Activated CD8-positive, alpha-beta memory T cell treated with anti-CD3 and anti-CD28 coated beads, Interleukin-2, amount 10 ng/mL, durations not matched to agents 7 days and 5 days (primary cell): ENCODE results near the gene PRPF19. TPM values are rescaled to one million over a fixed set of nuclear protein-coding genes. Genes with fewer than 3 reads are reported as not detected.

Experiments used
- ATAC-seq: fragments of 150-1000 bp; cut with Tn5 transposase; one replicate; pipeline ENCODE4 v1.10.0; 2021; ENCODE audit warnings: moderate library complexity
- CTCF ChIA-PET: fragments of 350-600 bp; sonication (Branson Sonifier 250); formaldehyde crosslinking; loops from one replicate; lab custom pipeline; 2021; ENCODE audit warnings: antibody characterized with exemption; lab: Charles Lee
- DNase-seq: peaks from one replicate; pipeline ENCODE4 v3.0.0-alpha.2; 2020
- H3K27ac Mint-ChIP-seq: one replicate; pipeline ENCODE4 v1.8.0; 2021; ENCODE audit warnings: mild to moderate bottlenecking, mixed read lengths
- H3K27me3 Mint-ChIP-seq: one replicate; pipeline ENCODE4 v1.8.0; 2021; ENCODE audit warnings: mixed read lengths
- H3K36me3 Mint-ChIP-seq: one replicate; pipeline ENCODE4 v1.8.0; 2021; ENCODE audit warnings: mild to moderate bottlenecking, mixed read lengths
- H3K4me1 Mint-ChIP-seq: one replicate; pipeline ENCODE4 v1.8.0; 2021; ENCODE audit warnings: mixed read lengths
- H3K4me3 Mint-ChIP-seq: one replicate; pipeline ENCODE4 v1.8.0; 2021; ENCODE audit warnings: mild to moderate bottlenecking, moderate library complexity, mixed read lengths
- H3K9me3 Mint-ChIP-seq: one replicate; pipeline ENCODE4 v1.8.0; 2022; ENCODE audit warnings: low read depth, mixed read lengths
- total RNA-seq, 2 experiments: library from RNA; stranded (reverse); gene quantifications; one replicate each; pipeline ENCODE4 v1.2.3, GENCODE V29; 2021

PRPF19 gene
- 100 to 1,000 TPM; 125 to 144 TPM for total RNA-seq

- Mint-ChIP-seq H3K27ac (peak within 1 kb of the TSS; percentile 92), H3K27me3 (peaks cover 14% of the 10 kb centered on the region), H3K9me3 (no peaks in the 10 kb centered on the region), H3K4me1 (peaks cover 35% of the 10 kb centered on the region), H3K36me3 (peaks cover 15% of the 10 kb centered on the region), H3K4me3 (peak within 1 kb of the TSS; percentile 78)
- peak; percentile 96 for ATAC-seq
- CTCF ChIA-PET = interaction anchor here (0.6 to 13.0 kb wide), 10 partner anchors 7 to 155 kb away, joined by 3 to 230 read pairs (median 5); partner anchors contain the start of gene TMEM109
- DNase-seq = peak; percentile 99
These were observed at the start of gene PRPF19 for GRCh38 chr11:60906132-60906972. Gene PRPF19 (minus strand): TSS chr11:60906585. CDS start chr11:60906382, 203 bp downstream.

GRCh38 chr11:60955571-60955970, 49.2 kb upstream of the PRPF19 start:
- ATAC-seq (no peak), DNase-seq (no peak)
- H3K4me1 Mint-ChIP-seq = peaks cover 15% of the 10 kb centered on the region
- no peak overlapping the region for H3K27ac Mint-ChIP-seq
- H3K9me3 Mint-ChIP-seq = no peaks in the 10 kb centered on the region
- peaks cover 62% of the 10 kb centered on the region for H3K27me3 Mint-ChIP-seq
- CTCF ChIA-PET = no interaction called here
- H3K36me3 Mint-ChIP-seq = no peaks in the 10 kb centered on the region
- no peak overlapping the region for H3K4me3 Mint-ChIP-seq

- Mint-ChIP-seq H3K4me3 (no peak overlapping the region), H3K27me3 (peaks cover 60% of the 10 kb centered on the region), H3K4me1 (peaks cover 15% of the 10 kb centered on the region), H3K27ac (no peak overlapping the region), H3K36me3 (no peaks in the 10 kb centered on the region), H3K9me3 (no peaks in the 10 kb centered on the region)
- ATAC-seq (no peak), DNase-seq (no peak)
- CTCF ChIA-PET = interaction anchor here (1.8 kb wide), 1 partner anchor 175 kb away, joined by 5 read pairs; no protein-coding TSS in a partner anchor
These were observed 48.0 kb upstream of the PRPF19 start for GRCh38 chr11:60954421-60954820.

GRCh38 chr11:60953781-60954180, 47.4 kb upstream of the PRPF19 start:
- Mint-ChIP-seq H3K27ac (no peak overlapping the region), H3K27me3 (peaks cover 63% of the 10 kb centered on the region), H3K36me3 (no peaks in the 10 kb centered on the region), H3K9me3 (no peaks in the 10 kb centered on the region), H3K4me3 (no peak overlapping the region), H3K4me1 (peaks cover 15% of the 10 kb centered on the region)
- DNase-seq (no peak), ATAC-seq (no peak)
- CTCF ChIA-PET = interaction anchor here (1.8 kb wide), 1 partner anchor 176 kb away, joined by 5 read pairs; no protein-coding TSS in a partner anchor

GRCh38 chr11:60952742-60953170, 46.4 kb upstream of the PRPF19 start:
- CTCF ChIA-PET = interaction anchor here (1.7 kb wide), 1 partner anchor 39 kb away, joined by 6 read pairs; the partner anchor contains the start of gene TMEM109
- Mint-ChIP-seq H3K27me3 (peaks cover 63% of the 10 kb centered on the region), H3K27ac (no peak overlapping the region), H3K36me3 (no peaks in the 10 kb centered on the region), H3K4me1 (peaks cover 15% of the 10 kb centered on the region), H3K4me3 (peak overlapping the region; percentile 65), H3K9me3 (no peaks in the 10 kb centered on the region)
- ATAC-seq (no peak), DNase-seq (no peak)

- Mint-ChIP-seq H3K9me3 (no peaks in the 10 kb centered on the region), H3K4me1 (peaks cover 15% of the 10 kb centered on the region), H3K27me3 (peaks cover 61% of the 10 kb centered on the region), H3K27ac (peak within 1 kb of the TSS; percentile 30), H3K4me3 (peak within 1 kb of the TSS; percentile 65), H3K36me3 (no peaks in the 10 kb centered on the region)
- ATAC-seq = peak; percentile 60
- CTCF ChIA-PET = interaction anchor here (1.7 kb wide), 1 partner anchor 38 kb away, joined by 6 read pairs; the partner anchor contains the start of gene TMEM109
- DNase-seq = peak; percentile 60
These were observed 45.7 kb upstream of the PRPF19 start, which contains the start of gene SLC15A3 for GRCh38 chr11:60951904-60952741. Gene SLC15A3 (minus strand): TSS chr11:60952176. CDS start chr11:60951551, 625 bp downstream.

GRCh38 chr11:60951606-60951903, 45.2 kb upstream of the PRPF19 start:
- Mint-ChIP-seq H3K4me1 (peaks cover 15% of the 10 kb centered on the region), H3K9me3 (no peaks in the 10 kb centered on the region), H3K36me3 (no peaks in the 10 kb centered on the region), H3K27me3 (peaks cover 57% of the 10 kb centered on the region), H3K27ac (no peak overlapping the region), H3K4me3 (peak overlapping the region; percentile 65)
- ATAC-seq (peak; percentile 11), DNase-seq (no peak)
- CTCF ChIA-PET = interaction anchor here (1.7 kb wide), 1 partner anchor 38 kb away, joined by 6 read pairs; the partner anchor contains the start of gene TMEM109

- Mint-ChIP-seq H3K27me3 (peaks cover 53% of the 10 kb centered on the region), H3K4me1 (peaks cover 15% of the 10 kb centered on the region), H3K9me3 (no peaks in the 10 kb centered on the region), H3K4me3 (no peak overlapping the region), H3K36me3 (no peaks in the 10 kb centered on the region), H3K27ac (no peak overlapping the region)
- CTCF ChIA-PET = no interaction called here
- ATAC-seq (peak; percentile 45), DNase-seq (no peak)
These were observed 44.7 kb upstream of the PRPF19 start for GRCh38 chr11:60950933-60951605.

GRCh38 chr11:60950024-60950423, 43.6 kb upstream of the PRPF19 start:
- no peak for ATAC-seq
- DNase-seq = no peak
- Mint-ChIP-seq H3K27me3 (peaks cover 50% of the 10 kb centered on the region), H3K36me3 (no peaks in the 10 kb centered on the region), H3K9me3 (no peaks in the 10 kb centered on the region), H3K4me1 (peaks cover 15% of the 10 kb centered on the region), H3K4me3 (no peak overlapping the region), H3K27ac (no peak overlapping the region)
- CTCF ChIA-PET = interaction anchor here (1.0 to 2.1 kb wide), 3 partner anchors 9 to 21 kb away, joined by 3 to 9 read pairs (median 3); partner anchors contain the start of gene CD6

GRCh38 chr11:60948250-60948649, 41.9 kb upstream of the PRPF19 start:
- DNase-seq (no peak), ATAC-seq (no peak)
- Mint-ChIP-seq H3K9me3 (no peaks in the 10 kb centered on the region), H3K27me3 (peaks cover 41% of the 10 kb centered on the region), H3K27ac (no peak overlapping the region), H3K36me3 (no peaks in the 10 kb centered on the region), H3K4me1 (peaks cover 15% of the 10 kb centered on the region), H3K4me3 (no peak overlapping the region)
- CTCF ChIA-PET = no interaction called here

- DNase-seq = no peak
- Mint-ChIP-seq H3K4me1 (peaks cover 12% of the 10 kb centered on the region), H3K36me3 (no peaks in the 10 kb centered on the region), H3K9me3 (no peaks in the 10 kb centered on the region), H3K4me3 (no peak overlapping the region), H3K27ac (no peak overlapping the region), H3K27me3 (peaks cover 36% of the 10 kb centered on the region)
- CTCF ChIA-PET = no interaction called here
- no peak for ATAC-seq
These were observed 41.3 kb upstream of the PRPF19 start for GRCh38 chr11:60947700-60948099.

GRCh38 chr11:60946601-60947264, 40.3 kb upstream of the PRPF19 start:
- H3K9me3 Mint-ChIP-seq = no peaks in the 10 kb centered on the region
- no peaks in the 10 kb centered on the region for H3K36me3 Mint-ChIP-seq
- H3K27me3 Mint-ChIP-seq = peaks cover 26% of the 10 kb centered on the region
- CTCF ChIA-PET = interaction anchor here (0.6 kb wide), 1 partner anchor 213 kb away, joined by 3 read pairs; no protein-coding TSS in a partner anchor
- ATAC-seq = no peak
- peaks cover 4% of the 10 kb centered on the region for H3K4me1 Mint-ChIP-seq
- no peak for DNase-seq
- H3K4me3 Mint-ChIP-seq = no peak overlapping the region
- no peak overlapping the region for H3K27ac Mint-ChIP-seq
